H9 (cell line): ENCODE measurements around the gene CCDC186. TPM values are rescaled to one million over a fixed set of nuclear protein-coding genes. Genes with fewer than 3 reads are reported as not detected.

Experiments
- DNase-seq: peaks from one replicate; pipeline ENCODE4 v3.0.0-alpha.2; 2017
- H2AFZ ChIP-seq: one replicate; pipeline ENCODE4 v1.6.1; 2013; ENCODE audit warnings: mild to moderate bottlenecking, low read length, control low read depth, moderate library complexity
- H2AK5ac ChIP-seq: 2 replicates; pipeline ENCODE4 v1.6.1; 2013; ENCODE audit warnings: low read length, control low read depth, mixed read lengths; ENCODE audit not compliant: insufficient read length
- H2BK120ac ChIP-seq: one replicate; pipeline ENCODE4 v1.6.1; 2013; ENCODE audit warnings: low read depth, mild to moderate bottlenecking, low read length, control low read depth, inconsistent platforms; ENCODE audit not compliant: poor library complexity, severe bottlenecking
- H2BK12ac ChIP-seq: 2 replicates; pipeline ENCODE4 v1.6.1; 2013; ENCODE audit warnings: low read length, control low read depth, mixed read lengths, low read depth; ENCODE audit not compliant: insufficient read length
- H2BK15ac ChIP-seq: 2 replicates; pipeline ENCODE4 v1.6.1; 2013; ENCODE audit warnings: low read depth, low read length, control low read depth
- H2BK20ac ChIP-seq: one replicate; pipeline ENCODE4 v1.6.1; 2013; ENCODE audit warnings: low read depth, mild to moderate bottlenecking, low read length, control low read depth, inconsistent platforms; ENCODE audit not compliant: poor library complexity, severe bottlenecking
- H2BK5ac ChIP-seq: 2 replicates; pipeline ENCODE4 v1.6.1; 2013; ENCODE audit warnings: low read length, control low read depth, mixed read lengths; ENCODE audit not compliant: insufficient read length
- H3K14ac ChIP-seq: 2 replicates; pipeline ENCODE4 v1.6.1; 2013; ENCODE audit warnings: low read length, control low read depth; ENCODE audit not compliant: insufficient read depth
- H3K18ac ChIP-seq: 2 replicates; pipeline ENCODE4 v1.6.1; 2013; ENCODE audit warnings: low read depth, mild to moderate bottlenecking, mixed read lengths, low read length, control low read depth; ENCODE audit not compliant: insufficient read length
- H3K23ac ChIP-seq: 2 replicates; pipeline ENCODE4 v1.6.1; 2013; ENCODE audit warnings: low read length, control low read depth, mixed read lengths, low read depth; ENCODE audit not compliant: insufficient read length
- H3K23me2 ChIP-seq: 2 replicates; pipeline ENCODE4 v1.6.1; 2013; ENCODE audit warnings: low read depth, mild to moderate bottlenecking, mixed read lengths, low read length, control low read depth; ENCODE audit not compliant: insufficient read length, poor library complexity, severe bottlenecking
- H3K27ac ChIP-seq: 2 replicates; pipeline ENCODE4 v1.5.1; 2013; ENCODE audit warnings: low read length, control low read depth, mixed read lengths, low read depth; ENCODE audit not compliant: insufficient read length
- H3K27me3 ChIP-seq: 2 replicates; pipeline ENCODE4 v1.6.1; 2013; ENCODE audit warnings: low read length, control low read depth, inconsistent platforms; ENCODE audit not compliant: insufficient read depth
- H3K4ac ChIP-seq: 2 replicates; pipeline ENCODE4 v1.6.1; 2013; ENCODE audit warnings: low read depth, mild to moderate bottlenecking, control low read depth, inconsistent platforms, low read length, moderate library complexity
- H3K4me1 ChIP-seq: 2 replicates; pipeline ENCODE4 v1.6.1; 2013; ENCODE audit warnings: low read length, control low read depth, inconsistent platforms; ENCODE audit not compliant: insufficient read depth
- H3K4me2 ChIP-seq: 2 replicates; pipeline ENCODE4 v1.6.1; 2013; ENCODE audit warnings: low read length, control low read depth, mixed read lengths; ENCODE audit not compliant: insufficient read length, insufficient read depth
- H3K56ac ChIP-seq: 2 replicates; pipeline ENCODE4 v1.6.1; 2013; ENCODE audit warnings: low read depth, mild to moderate bottlenecking, mixed read lengths, low read length, control low read depth; ENCODE audit not compliant: insufficient read length
- H3K79me1 ChIP-seq: 2 replicates; pipeline ENCODE4 v1.6.1; 2013; ENCODE audit warnings: low read depth, mild to moderate bottlenecking, moderate library complexity, low read length, control low read depth, inconsistent platforms; ENCODE audit not compliant: insufficient read depth, poor library complexity, severe bottlenecking
- H3K79me2 ChIP-seq: 2 replicates; pipeline ENCODE4 v1.6.1; 2013; ENCODE audit warnings: low read length, control low read depth, inconsistent platforms; ENCODE audit not compliant: insufficient read depth
- H3K9ac ChIP-seq: 2 replicates; pipeline ENCODE4 v1.6.1; 2013; ENCODE audit warnings: low read length, control low read depth, mixed read lengths; ENCODE audit not compliant: insufficient read length; ENCODE audit errors: extremely low read depth
- H3K9me3 ChIP-seq: one replicate; pipeline ENCODE4 v1.6.1; 2013; ENCODE audit warnings: low read depth, low read length, inconsistent platforms; ENCODE audit not compliant: control insufficient read depth
- H3T11ph ChIP-seq: one replicate; pipeline ENCODE4 v1.6.1; 2013; ENCODE audit warnings: mild to moderate bottlenecking, low read length, control low read depth, inconsistent platforms
- H4K20me1 ChIP-seq: one replicate; pipeline ENCODE4 v1.6.1; 2013; ENCODE audit not compliant: control insufficient read depth, insufficient read length, insufficient read depth
- H4K5ac ChIP-seq: 2 replicates; pipeline ENCODE4 v1.6.1; 2013; ENCODE audit warnings: low read depth, mild to moderate bottlenecking, mixed read lengths, low read length, control low read depth; ENCODE audit not compliant: insufficient read length
- H4K8ac ChIP-seq: replicated peaks from 2 replicates; pipeline ENCODE4 v1.6.1; 2013; ENCODE audit warnings: low read length, control low read depth, mixed read lengths, low read depth; ENCODE audit not compliant: insufficient read length
- H4K91ac ChIP-seq: 2 replicates; pipeline ENCODE4 v1.6.1; 2013; ENCODE audit warnings: low read depth, mild to moderate bottlenecking, moderate library complexity, mixed read lengths, low read length, control low read depth; ENCODE audit not compliant: insufficient read length
- H3K27ac Mint-ChIP-seq, 3 experiments: 2 replicates in 2 of 3; 3 replicates in 1 of 3; pipeline ENCODE4 v1.8.0; 2020 to 2021; ENCODE audit warnings: mixed read lengths in 3 of 3, mild to moderate bottlenecking in 1 of 3, moderate library complexity in 1 of 3
- H3K27me3 Mint-ChIP-seq: 2 replicates; pipeline ENCODE4 v1.8.0; 2021; ENCODE audit warnings: low read depth, mild to moderate bottlenecking, moderate library complexity, mixed read lengths
- H3K36me3 Mint-ChIP-seq, 3 experiments: 2 replicates in 2 of 3; 3 replicates in 1 of 3; pipeline ENCODE4 v1.8.0; 2020 to 2021; ENCODE audit warnings: low read depth in 3 of 3, mixed read lengths in 3 of 3; ENCODE audit not compliant: insufficient read depth in 1 of 3
- H3K4me1 Mint-ChIP-seq, 2 experiments: 2 replicates each; pipeline ENCODE4 v1.8.0; 2020; ENCODE audit warnings: mixed read lengths in 2 of 2
- H3K4me3 Mint-ChIP-seq, 2 experiments: 2 replicates in 1 of 2; 3 replicates in 1 of 2; pipeline ENCODE4 v1.8.0; 2020 to 2021; ENCODE audit warnings: mild to moderate bottlenecking in 2 of 2, mixed read lengths in 2 of 2, moderate library complexity in 1 of 2
- H3K9me3 Mint-ChIP-seq, 2 experiments: 2 replicates in 1 of 2; 3 replicates in 1 of 2; pipeline ENCODE4 v1.8.0; 2020; ENCODE audit warnings: mild to moderate bottlenecking in 2 of 2, mixed read lengths in 2 of 2, moderate library complexity in 1 of 2
- WGBS: extraction: QIAGEN DNeasy Blood & Tissue Kit; methylation state at CpG from one replicate; pipeline ENCODE4 v1.1.7; 2013; ENCODE audit warnings: missing lambda C conversion rate, low lambda C conversion rate, mixed read lengths; ENCODE audit not compliant: insufficient read length; ENCODE audit errors: extremely low coverage; 5-methylcytosine and 5-hydroxymethylcytosine counted together
- total RNA-seq: library from RNA; stranded (reverse); gene quantifications from 2 replicates; pipeline ENCODE4 v1.2.1, GENCODE V29; 2021
- TF ChIP-seq, protein P1 (sequence below): fragments of 200-600 bp; sonication (generic); conservative IDR thresholded peaks from 3 replicates; pipeline ENCODE4 v1.8.0; 2021; ENCODE audit warnings: antibody characterized with exemption, mild to moderate bottlenecking

CCDC186 gene
- total RNA-seq, 1 experiment from 2014 or later, result 16.7 TPM

- Mint-ChIP-seq H3K4me3 (no peak overlapping the region), H3K27ac (no peak overlapping the region), H3K36me3 (no peaks in the 10 kb centered on the region; a peak in 1 of 7 replicates), H3K27me3 (peaks cover 9% of the 10 kb centered on the region), H3K9me3 (no peaks in the 10 kb centered on the region; a peak in 1 of 5 replicates), H3K4me1 (peaks cover 0 to 6% of the 10 kb centered on the region in 2 experiments; a peak in 2 of 4 replicates)
- Histone ChIP-seq H3K23me2 (no peaks in the 10 kb centered on the region), H2AK5ac (no peak overlapping the region), H3K79me2 (no peaks in the 10 kb centered on the region), H3K23ac (no peak overlapping the region), H3K18ac (no peak overlapping the region), H4K5ac (no peak overlapping the region), H3K14ac (no peak overlapping the region), H4K8ac (no peak overlapping the region), H2BK15ac (no peak overlapping the region), H3K4me1 (no peaks in the 10 kb centered on the region), H3K79me1 (no peaks in the 10 kb centered on the region), H2BK5ac (no peak overlapping the region), H3T11ph (no peak overlapping the region), H3K56ac (no peak overlapping the region), H2AFZ (no peak overlapping the region), H4K20me1 (no peaks in the 10 kb centered on the region), H2BK20ac (no peak overlapping the region), H2BK12ac (no peak overlapping the region), H2BK120ac (no peak overlapping the region), H3K9me3 (no peaks in the 10 kb centered on the region), H3K27me3 (no peaks in the 10 kb centered on the region), H3K4me2 (no peak overlapping the region), H3K9ac (no peak overlapping the region), H3K4ac (no peak overlapping the region), H4K91ac (no peak overlapping the region), H3K27ac (no peak overlapping the region)
- DNase-seq, result no peak
- WGBS, result no CpG with 5 or more reads among the region's 6 CpGs
- TF ChIP-seq, protein P1, sequence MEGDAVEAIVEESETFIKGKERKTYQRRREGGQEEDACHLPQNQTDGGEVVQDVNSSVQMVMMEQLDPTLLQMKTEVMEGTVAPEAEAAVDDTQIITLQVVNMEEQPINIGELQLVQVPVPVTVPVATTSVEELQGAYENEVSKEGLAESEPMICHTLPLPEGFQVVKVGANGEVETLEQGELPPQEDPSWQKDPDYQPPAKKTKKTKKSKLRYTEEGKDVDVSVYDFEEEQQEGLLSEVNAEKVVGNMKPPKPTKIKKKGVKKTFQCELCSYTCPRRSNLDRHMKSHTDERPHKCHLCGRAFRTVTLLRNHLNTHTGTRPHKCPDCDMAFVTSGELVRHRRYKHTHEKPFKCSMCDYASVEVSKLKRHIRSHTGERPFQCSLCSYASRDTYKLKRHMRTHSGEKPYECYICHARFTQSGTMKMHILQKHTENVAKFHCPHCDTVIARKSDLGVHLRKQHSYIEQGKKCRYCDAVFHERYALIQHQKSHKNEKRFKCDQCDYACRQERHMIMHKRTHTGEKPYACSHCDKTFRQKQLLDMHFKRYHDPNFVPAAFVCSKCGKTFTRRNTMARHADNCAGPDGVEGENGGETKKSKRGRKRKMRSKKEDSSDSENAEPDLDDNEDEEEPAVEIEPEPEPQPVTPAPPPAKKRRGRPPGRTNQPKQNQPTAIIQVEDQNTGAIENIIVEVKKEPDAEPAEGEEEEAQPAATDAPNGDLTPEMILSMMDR, result no peak
Measured at GRCh38 chr10:114075093-114075492, 98.9 kb downstream of the CCDC186 start.
